Measurements from ENCODE around the gene EEFSEC. TPM values are rescaled to one million over a fixed set of nuclear protein-coding genes. Genes with fewer than 3 reads are reported as not detected.

EEFSEC gene
- total RNA-seq, 1 donor: 8.0 TPM

DNA sequence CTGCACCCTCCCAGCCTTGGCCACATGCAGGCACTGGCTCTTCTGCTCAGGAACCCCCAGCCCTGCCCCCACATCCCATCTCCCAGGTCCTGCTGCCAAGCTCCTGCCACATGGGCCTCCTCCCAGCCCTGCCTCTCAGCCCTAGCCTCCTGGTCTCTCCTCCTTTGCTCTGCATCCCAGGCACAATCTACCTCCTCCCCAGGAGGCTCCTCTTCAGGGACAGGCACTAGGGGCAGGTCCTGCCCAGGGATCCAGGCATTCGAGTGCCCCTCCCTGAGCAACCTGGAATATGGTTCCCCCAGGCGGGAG lies 301.0 kb downstream of the EEFSEC start:
- H3K27me3 ChIP-seq (ENCODE audit: insufficient read depth, low read length): peaks cover 5% of the 10 kb centered on the region
- H3K9me3 ChIP-seq (ENCODE audit: low read depth, low read length): no peaks in the 10 kb centered on the region
- H3K4me3 ChIP-seq (ENCODE audit: low read length): no peak overlapping the region
- no peaks in the 10 kb centered on the region for H3K4me1 ChIP-seq (ENCODE audit: insufficient read depth, low read length)

DNA sequence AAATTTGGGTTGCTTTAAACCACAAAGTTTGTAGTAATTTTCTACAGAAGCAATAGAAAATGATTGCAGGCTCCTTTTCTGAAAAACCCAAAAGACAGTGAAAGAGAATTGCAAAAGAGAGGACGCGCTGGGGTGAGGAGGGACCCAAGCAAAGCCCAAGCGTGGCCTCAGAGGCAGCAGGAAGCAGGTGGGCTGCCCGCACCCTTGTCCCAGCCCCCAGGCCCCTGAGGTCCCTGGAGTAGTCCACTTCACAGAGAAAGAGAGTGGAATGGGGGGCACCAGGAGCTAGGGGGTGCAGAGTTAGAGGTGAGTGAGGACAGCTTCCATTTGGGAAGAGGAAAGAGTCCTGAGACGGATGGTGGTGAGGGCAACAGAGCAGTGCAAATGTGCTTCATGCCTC lies 301.8 kb downstream of the EEFSEC start:
- Histone ChIP-seq H3K27me3 (ENCODE audit: insufficient read depth, low read length) (peaks cover 5% of the 10 kb centered on the region), H3K4me3 (ENCODE audit: low read length) (no peak overlapping the region), H3K4me1 (ENCODE audit: insufficient read depth, low read length) (no peaks in the 10 kb centered on the region), H3K9me3 (ENCODE audit: low read depth, low read length) (no peaks in the 10 kb centered on the region)

DNA sequence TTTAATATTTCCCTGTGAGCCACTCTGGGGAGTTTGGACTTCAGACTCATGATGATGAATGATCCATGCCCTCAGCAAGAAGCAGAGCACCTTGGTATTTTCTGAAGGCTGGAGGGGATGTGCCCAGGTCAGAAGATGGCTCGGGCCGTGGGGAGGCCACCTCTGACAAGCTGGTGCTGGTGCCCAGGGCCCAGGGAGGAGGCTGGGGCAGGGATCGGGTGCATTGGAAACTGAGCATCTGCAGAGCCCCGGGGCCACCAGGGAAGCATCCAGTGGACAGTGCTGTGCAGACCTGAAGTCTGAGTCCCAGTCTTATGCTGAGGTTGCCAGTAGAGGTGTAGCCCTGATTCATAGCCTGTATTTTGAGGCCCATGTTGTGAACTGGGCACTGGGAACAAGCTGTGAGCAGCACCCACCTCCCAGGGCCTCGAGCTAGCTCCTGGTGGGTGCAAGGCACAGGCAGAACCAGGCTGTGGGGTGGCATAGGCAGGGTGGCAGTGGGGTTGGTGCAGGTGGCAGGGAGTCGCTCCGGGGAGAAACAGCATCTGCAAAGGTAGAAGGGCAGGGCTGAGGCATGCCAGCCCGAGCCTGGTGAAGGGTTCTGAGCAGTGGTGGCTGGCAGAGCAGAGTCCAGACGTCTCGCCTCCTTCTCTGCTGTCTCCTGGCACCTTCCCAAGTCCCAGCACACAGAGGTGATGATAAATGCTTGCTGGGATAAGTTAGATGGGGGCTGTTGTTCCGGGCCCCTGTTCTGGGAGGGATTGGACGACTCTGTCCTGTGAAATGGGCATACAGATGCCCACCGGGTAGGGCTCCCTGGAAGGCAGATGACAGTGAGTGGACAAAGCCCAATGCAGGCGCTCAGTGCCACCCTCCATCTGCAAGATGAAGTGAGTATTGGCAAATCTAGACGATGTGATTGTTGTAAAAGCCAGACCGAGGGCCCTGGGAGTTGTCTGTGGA lies 302.8 kb downstream of the EEFSEC start:
- no peak overlapping the region for H3K4me3 ChIP-seq (ENCODE audit: low read length)
- no peaks in the 10 kb centered on the region for H3K4me1 ChIP-seq (ENCODE audit: insufficient read depth, low read length)
- H3K27me3 ChIP-seq (ENCODE audit: insufficient read depth, low read length): peaks cover 5% of the 10 kb centered on the region
- no peaks in the 10 kb centered on the region for H3K9me3 ChIP-seq (ENCODE audit: low read depth, low read length)

DNA sequence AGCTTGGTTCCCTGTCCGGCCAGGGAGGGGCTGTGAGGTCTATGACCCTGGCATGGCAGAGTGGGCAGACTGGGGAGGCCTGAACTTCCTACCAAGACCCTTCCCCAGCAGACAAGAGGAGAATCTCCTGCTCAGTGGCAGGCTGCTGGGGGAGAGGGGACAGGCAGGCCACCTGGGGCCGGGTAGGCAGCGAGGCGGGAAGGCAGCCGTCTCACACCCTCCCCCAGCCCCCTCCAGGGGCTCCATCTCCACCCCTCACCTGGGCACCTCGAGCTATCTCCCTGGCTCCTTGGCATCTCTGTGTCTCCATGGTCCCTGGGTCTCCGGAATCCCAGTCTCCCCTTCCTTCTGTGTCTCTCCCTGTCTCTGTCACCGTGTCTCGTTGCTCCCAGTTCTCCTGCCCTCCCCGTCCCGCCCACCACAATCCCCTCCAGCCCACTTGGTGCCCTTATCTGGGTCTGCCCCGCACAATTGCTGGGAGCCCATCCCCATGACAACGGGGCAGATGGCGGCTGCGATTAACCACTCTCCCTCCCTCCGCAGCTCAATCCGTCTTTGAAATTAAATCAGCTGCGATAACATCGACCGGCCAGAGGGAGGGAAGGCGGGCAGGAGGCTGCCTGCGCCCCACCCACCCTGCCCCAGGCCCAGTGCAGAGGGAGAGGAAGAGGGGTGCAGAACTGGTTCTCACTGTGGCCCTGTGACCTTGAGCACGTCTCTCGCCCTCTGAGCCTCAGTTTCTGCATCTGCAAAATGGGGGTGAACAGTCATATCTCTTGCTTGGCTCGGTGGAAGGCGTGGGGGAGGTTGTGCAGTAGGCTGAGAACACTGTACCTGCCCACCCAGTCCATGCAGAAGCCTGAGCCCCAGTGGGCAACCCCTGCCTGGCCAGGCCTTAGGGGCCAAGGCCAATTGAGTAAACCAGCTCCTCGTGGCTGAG lies 303.8 kb downstream of the EEFSEC start:
- no peaks in the 10 kb centered on the region for H3K4me1 ChIP-seq (ENCODE audit: insufficient read depth, low read length)
- H3K9me3 ChIP-seq (ENCODE audit: low read depth, low read length): no peaks in the 10 kb centered on the region
- H3K27me3 ChIP-seq (ENCODE audit: insufficient read depth, low read length): peaks cover 5% of the 10 kb centered on the region
- H3K4me3 ChIP-seq (ENCODE audit: low read length): no peak overlapping the region

DNA sequence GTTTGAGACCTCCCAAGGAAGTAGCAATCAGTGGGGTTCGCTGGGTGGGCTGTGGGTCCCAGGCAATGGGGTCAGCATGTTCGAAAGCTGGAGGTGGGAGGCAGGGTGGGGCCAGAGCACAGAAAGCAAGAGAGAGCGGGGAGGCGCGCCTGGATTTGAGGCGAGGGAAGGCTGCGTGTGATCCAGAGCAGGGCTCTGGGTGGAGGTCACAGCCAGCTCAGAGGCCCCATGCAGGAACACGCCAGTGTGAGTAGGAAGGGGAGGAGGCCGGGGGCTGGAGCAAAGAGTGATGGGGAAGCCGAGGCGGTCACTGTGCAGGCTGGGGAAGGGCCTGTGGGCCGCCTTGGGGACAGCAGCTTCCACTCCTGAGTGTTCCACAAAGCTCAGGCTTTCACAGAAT lies 304.7 kb downstream of the EEFSEC start:
- no peaks in the 10 kb centered on the region for H3K9me3 ChIP-seq (ENCODE audit: low read depth, low read length)
- no peaks in the 10 kb centered on the region for H3K4me1 ChIP-seq (ENCODE audit: insufficient read depth, low read length)
- H3K27me3 ChIP-seq (ENCODE audit: insufficient read depth, low read length): peaks cover 5% of the 10 kb centered on the region
- no peak overlapping the region for H3K4me3 ChIP-seq (ENCODE audit: low read length)

Other genes with a start within 250 kb of the EEFSEC start
- not detected for gene KBTBD12, start 238.2 kb upstream of the EEFSEC start, total RNA-seq
- gene SEC61A1, start 101.0 kb upstream of the EEFSEC start, total RNA-seq: 68.8 TPM
- gene RUVBL1, start 29.7 kb upstream of the EEFSEC start, total RNA-seq: 6.2 TPM